WI38 (cell line): ENCODE data around the gene HOXB2.

Experiments
- H3K4me3 ChIP-seq: 2 replicates; pipeline ENCODE4 v1.5.1; 2011; ENCODE audit warnings: low read depth, mild to moderate bottlenecking, control low read depth, low read length
- TF ChIP-seq, protein P1 (sequence below): IDR thresholded peaks from 2 replicates; pipeline ENCODE4 v1.5.1; 2012; ENCODE audit warnings: low read depth, mild to moderate bottlenecking, control low read depth, low read length

Gene HOXB2

DNA sequence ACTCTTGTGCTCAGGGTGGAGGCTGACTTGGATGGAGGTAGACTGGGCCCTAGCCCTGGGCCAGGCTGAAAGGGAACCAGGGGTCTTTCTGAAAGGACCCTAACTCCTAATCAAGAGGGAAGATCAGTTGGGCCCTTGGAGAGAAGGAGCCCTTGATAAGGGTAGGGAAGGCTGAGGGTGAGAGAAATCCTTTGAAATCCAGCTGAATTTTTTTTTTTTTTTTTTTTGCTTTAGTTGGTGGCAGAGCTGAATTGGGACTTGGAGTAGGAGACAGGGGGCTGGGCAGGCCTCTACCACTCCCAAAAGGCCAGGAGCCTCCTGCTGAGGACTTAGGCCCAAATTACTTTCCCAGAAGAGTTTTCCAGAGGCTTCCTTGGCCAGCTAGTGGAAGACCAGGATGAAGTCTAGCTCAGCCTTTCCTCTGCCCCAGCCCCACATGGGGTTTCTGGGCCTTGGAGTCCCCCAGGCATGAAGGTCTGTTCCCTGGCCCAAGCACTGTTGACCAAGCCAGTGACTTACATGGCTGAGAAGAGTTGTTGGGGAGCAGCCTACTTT is 45.8 kb upstream of the HOXB2 start:
- TF ChIP-seq, protein P1, sequence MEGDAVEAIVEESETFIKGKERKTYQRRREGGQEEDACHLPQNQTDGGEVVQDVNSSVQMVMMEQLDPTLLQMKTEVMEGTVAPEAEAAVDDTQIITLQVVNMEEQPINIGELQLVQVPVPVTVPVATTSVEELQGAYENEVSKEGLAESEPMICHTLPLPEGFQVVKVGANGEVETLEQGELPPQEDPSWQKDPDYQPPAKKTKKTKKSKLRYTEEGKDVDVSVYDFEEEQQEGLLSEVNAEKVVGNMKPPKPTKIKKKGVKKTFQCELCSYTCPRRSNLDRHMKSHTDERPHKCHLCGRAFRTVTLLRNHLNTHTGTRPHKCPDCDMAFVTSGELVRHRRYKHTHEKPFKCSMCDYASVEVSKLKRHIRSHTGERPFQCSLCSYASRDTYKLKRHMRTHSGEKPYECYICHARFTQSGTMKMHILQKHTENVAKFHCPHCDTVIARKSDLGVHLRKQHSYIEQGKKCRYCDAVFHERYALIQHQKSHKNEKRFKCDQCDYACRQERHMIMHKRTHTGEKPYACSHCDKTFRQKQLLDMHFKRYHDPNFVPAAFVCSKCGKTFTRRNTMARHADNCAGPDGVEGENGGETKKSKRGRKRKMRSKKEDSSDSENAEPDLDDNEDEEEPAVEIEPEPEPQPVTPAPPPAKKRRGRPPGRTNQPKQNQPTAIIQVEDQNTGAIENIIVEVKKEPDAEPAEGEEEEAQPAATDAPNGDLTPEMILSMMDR, result no peak
- peak overlapping the region; percentile 89 for H3K4me3 ChIP-seq

GRCh38 chr17:48589831-48590606 is 45.1 kb upstream of the HOXB2 start, which contains the start of gene HOXB3:
Gene HOXB3, minus strand, starts transcription at chr17:48590241. Its CDS starts 37,767 bp downstream, at chr17:48552474.
- TF ChIP-seq, protein P1, result no peak
- peak within 1 kb of the TSS; percentile 89 for H3K4me3 ChIP-seq

GRCh38 chr17:48589060-48589830 is 44.3 kb upstream of the HOXB2 start:
- TF ChIP-seq, protein P1, result no peak
- peak overlapping the region; percentile 89 for H3K4me3 ChIP-seq

- peak overlapping the region; percentile 89 for H3K4me3 ChIP-seq
- TF ChIP-seq, protein P1, result no peak
Observed at GRCh38 chr17:48588528-48588927, 43.6 kb upstream of the HOXB2 start.

GRCh38 chr17:48588074-48588415 is 43.1 kb upstream of the HOXB2 start:
- H3K4me3 ChIP-seq, result peak overlapping the region; percentile 89
- TF ChIP-seq, protein P1, result no peak

GRCh38 chr17:48587276-48588073 is 42.6 kb upstream of the HOXB2 start:
- TF ChIP-seq, protein P1, result no peak
- peak overlapping the region; percentile 89 for H3K4me3 ChIP-seq
